IMR-90 (cell line): ENCODE data around the gene OST4. TPM values are rescaled to one million over a fixed set of nuclear protein-coding genes. Genes with fewer than 3 reads are reported as not detected.

Source experiments
- ATAC-seq: fragments of 200-7000 bp; cut with Tn5 transposase; 2 replicates; pipeline ENCODE4 v1.9.1; 2020; ENCODE audit warnings: low read depth, mild to moderate bottlenecking, moderate library complexity
- BruUV-seq: library from RNA; stranded (reverse); fragments of 400-500 nt; replicated peaks from 2 replicates; lab custom pipeline; 2021; lab: Mats Ljungman, UMichigan
- CTCF ChIA-PET: fragments of 300-600 bp; formaldehyde crosslinking; extraction: SDS; loops from one replicate; lab custom pipeline; 2021; ENCODE audit warnings: antibody characterized with exemption; lab: Yijun Ruan, JAX
- POLR2A ChIA-PET: fragments of 300-600 bp; sonication (Branson Sonifier 250); formaldehyde crosslinking; loops from one replicate; lab custom pipeline; 2022; ENCODE audit warnings: antibody characterized with exemption; ENCODE audit not compliant: unreplicated experiment; lab: Charles Lee
- DNase-seq: peaks from one replicate; pipeline ENCODE4 v3.0.0; 2013
- H2AFZ ChIP-seq: replicated peaks from 2 replicates; pipeline ENCODE3; 2013; ENCODE audit warnings: low read length, mild to moderate bottlenecking; ENCODE audit not compliant: poor library complexity
- H2AK5ac ChIP-seq: 2 replicates; pipeline ENCODE4 v1.6.1; 2013; ENCODE audit warnings: low read depth, low read length, inconsistent platforms
- H2AK9ac ChIP-seq: replicated peaks from 2 replicates; pipeline ENCODE3; 2013; ENCODE audit warnings: mild to moderate bottlenecking, low read depth, low read length, moderate library complexity; ENCODE audit not compliant: poor library complexity
- H2BK120ac ChIP-seq: 2 replicates; pipeline ENCODE4 v1.6.1; 2013; ENCODE audit warnings: low read depth, low read length, inconsistent platforms
- H2BK15ac ChIP-seq: 3 replicates; pipeline ENCODE4 v1.6.1; 2013; ENCODE audit warnings: low read depth, low read length, inconsistent platforms
- H2BK20ac ChIP-seq: 2 replicates; pipeline ENCODE4 v1.6.1; 2013; ENCODE audit warnings: low read depth, mild to moderate bottlenecking, inconsistent platforms, low read length, moderate library complexity
- H2BK5ac ChIP-seq: 2 replicates; pipeline ENCODE4 v1.6.1; 2013; ENCODE audit warnings: mild to moderate bottlenecking, low read depth, low read length, inconsistent platforms; ENCODE audit not compliant: poor library complexity, severe bottlenecking
- H3K14ac ChIP-seq: replicated peaks from 2 replicates; pipeline ENCODE4 v1.6.1; 2013; ENCODE audit warnings: low read depth, low read length, inconsistent platforms
- H3K18ac ChIP-seq: 2 replicates; pipeline ENCODE4 v1.6.1; 2013; ENCODE audit warnings: low read depth, low read length, control low read depth
- H3K23ac ChIP-seq: 2 replicates; pipeline ENCODE4 v1.6.1; 2013; ENCODE audit warnings: low read depth, low read length, inconsistent platforms
- H3K27ac ChIP-seq: 2 replicates; pipeline ENCODE4 v1.5.1; 2013; ENCODE audit warnings: mild to moderate bottlenecking, control low read depth, low read length; ENCODE audit not compliant: insufficient read depth
- H3K27me3 ChIP-seq: 2 replicates; pipeline ENCODE4 v1.6.1; 2013; ENCODE audit warnings: low read length; ENCODE audit not compliant: control insufficient read depth, insufficient read depth
- H3K36me3 ChIP-seq: 2 replicates; pipeline ENCODE4 v1.6.1; 2013; ENCODE audit warnings: low read length, mixed read lengths; ENCODE audit not compliant: control insufficient read depth, insufficient read depth
- H3K4ac ChIP-seq: 2 replicates; pipeline ENCODE4 v1.6.1; 2013; ENCODE audit warnings: low read depth, low read length, inconsistent platforms
- H3K4me1 ChIP-seq: 2 replicates; pipeline ENCODE4 v1.6.1; 2013; ENCODE audit warnings: low read length, mixed read lengths; ENCODE audit not compliant: control insufficient read depth, insufficient read depth
- H3K4me2 ChIP-seq: 2 replicates; pipeline ENCODE4 v1.6.1; 2013; ENCODE audit warnings: low read depth, mild to moderate bottlenecking, control low read depth, low read length, moderate library complexity
- H3K4me3 ChIP-seq: 2 replicates; pipeline ENCODE4 v1.5.1; 2013; ENCODE audit warnings: low read depth, mild to moderate bottlenecking, control low read depth, low read length, moderate library complexity; ENCODE audit not compliant: insufficient read depth
- H3K56ac ChIP-seq: 2 replicates; pipeline ENCODE4 v1.6.1; 2013; ENCODE audit warnings: low read length, inconsistent platforms; ENCODE audit not compliant: insufficient read depth; ENCODE audit errors: extremely low read depth
- H3K79me1 ChIP-seq, 2 experiments: 2 replicates each; pipeline ENCODE4 v1.6.1; 2013; ENCODE audit warnings: low read length in 2 of 2, inconsistent platforms in 1 of 2, low read depth in 1 of 2
- H3K9ac ChIP-seq: 2 replicates; pipeline ENCODE4 v1.6.1; 2013; ENCODE audit warnings: low read depth, low read length, control low read depth
- H3K9me1 ChIP-seq: 2 replicates; pipeline ENCODE4 v1.6.1; 2013; ENCODE audit warnings: low read length, inconsistent platforms; ENCODE audit not compliant: insufficient read depth
- H3K9me3 ChIP-seq: 2 replicates; pipeline ENCODE4 v1.6.1; 2013; ENCODE audit warnings: low read length; ENCODE audit not compliant: control insufficient read depth, insufficient read depth
- H4K20me1 ChIP-seq: 2 replicates; pipeline ENCODE4 v1.6.1; 2013; ENCODE audit warnings: low read length, inconsistent platforms; ENCODE audit not compliant: insufficient read depth
- H4K5ac ChIP-seq: 2 replicates; pipeline ENCODE4 v1.6.1; 2013; ENCODE audit warnings: mild to moderate bottlenecking, low read depth, low read length, control low read depth
- H4K8ac ChIP-seq, 2 experiments: 2 replicates each; pipeline ENCODE4 v1.6.1; 2013; ENCODE audit warnings: low read depth in 2 of 2, low read length in 2 of 2, control low read depth in 1 of 2, inconsistent platforms in 1 of 2
- H4K91ac ChIP-seq: 2 replicates; pipeline ENCODE4 v1.6.1; 2013; ENCODE audit warnings: low read depth, low read length, inconsistent platforms; ENCODE audit not compliant: insufficient read depth
- BHLHE40 ChIP-seq: fragments of 150-350 bp; IDR thresholded peaks from 2 replicates; pipeline ENCODE4 v1.6.1; 2016; ENCODE audit warnings: mild to moderate bottlenecking, low read depth, low read length
- CEBPB ChIP-seq: IDR thresholded peaks from 2 replicates; pipeline ENCODE4 v1.6.1; 2012; ENCODE audit warnings: low read depth, low read length, improper control_type of control experiment
- CHD1 ChIP-seq: IDR thresholded peaks from 2 replicates; pipeline ENCODE4 v1.6.1; 2012; ENCODE audit warnings: low read depth, low read length, improper control_type of control experiment
- CTCF ChIP-seq: conservative IDR thresholded peaks from 2 replicates; pipeline ENCODE4 v1.5.1; 2012; ENCODE audit warnings: mild to moderate bottlenecking, low read depth, low read length, improper control_type of control experiment
- FOS ChIP-seq: fragments of 150-350 bp; IDR thresholded peaks from 2 replicates; pipeline ENCODE4 v1.6.1; 2016; ENCODE audit warnings: low read depth, low read length
- MAFK ChIP-seq: IDR thresholded peaks from 2 replicates; pipeline ENCODE4 v1.6.1; 2012; ENCODE audit warnings: low read depth, low read length, improper control_type of control experiment
- MAZ ChIP-seq: IDR thresholded peaks from 2 replicates; pipeline ENCODE4 v1.6.1; 2012; ENCODE audit warnings: low read depth, mild to moderate bottlenecking, low read length, improper control_type of control experiment, moderate library complexity, borderline replicate concordance
- MXI1 ChIP-seq: IDR thresholded peaks from 2 replicates; pipeline ENCODE4 v1.6.1; 2012; ENCODE audit warnings: low read depth, mild to moderate bottlenecking, low read length, moderate library complexity, borderline replicate concordance
- NFE2L2 ChIP-seq: fragments of 150-350 bp; IDR thresholded peaks from 2 replicates; pipeline ENCODE4 v1.6.1; 2016; ENCODE audit warnings: low read depth, mild to moderate bottlenecking, low read length
- POLR2A ChIP-seq: IDR thresholded peaks from 2 replicates; pipeline ENCODE4 v1.6.1; 2012; ENCODE audit warnings: mild to moderate bottlenecking, low read depth, low read length
- RAD21 ChIP-seq: IDR thresholded peaks from 2 replicates; pipeline ENCODE4 v1.6.1; 2012; ENCODE audit warnings: low read length, improper control_type of control experiment
- RCOR1 ChIP-seq: IDR thresholded peaks from 2 replicates; pipeline ENCODE4 v1.6.1; 2012; ENCODE audit warnings: mild to moderate bottlenecking, low read length, improper control_type of control experiment; ENCODE audit not compliant: insufficient replicate concordance
- RFX5 ChIP-seq: IDR thresholded peaks from 2 replicates; pipeline ENCODE4 v1.8.0; 2012; ENCODE audit warnings: low read depth, mild to moderate bottlenecking, low read length, moderate library complexity
- SMC3 ChIP-seq: fragments of 150-350 bp; IDR thresholded peaks from 2 replicates; pipeline ENCODE4 v1.6.1; 2016; ENCODE audit warnings: low read depth, mild to moderate bottlenecking, antibody characterized with exemption, low read length, moderate library complexity
- WGBS, 2 experiments: methylation state at CpG; one replicate each; pipeline versions ENCODE4 v1.1.5 to v1.1.7; 2013; ENCODE audit warnings: missing lambda C conversion rate in 2 of 2; ENCODE audit not compliant: insufficient read length in 1 of 2; ENCODE audit errors: extremely low coverage in 2 of 2; 5-methylcytosine and 5-hydroxymethylcytosine counted together
- dilution Hi-C: fragments of 300-500 bp; cut with HindIII; formaldehyde crosslinking; loops from one replicate; pipeline ENCODE4 v1.14.3; 2018; ENCODE audit warnings: low sequenced_read_pairs; ENCODE audit not compliant: unreplicated experiment
- in situ Hi-C: fragments of 300-500 bp; cut with MboI; formaldehyde crosslinking; loops from 3 replicates; pipeline ENCODE4 v1.14.3; 2019; ENCODE audit warnings: low sequenced_read_pairs, inconsistent platforms, mixed read lengths
- intact Hi-C: fragments of 100-400 bp; cut with micrococcal nuclease; formaldehyde crosslinking; loops from 2 replicates; pipeline ENCODE4 v1.10.0; 2022
- polyA plus RNA-seq, 3 experiments: library from polyadenylated mRNA; depleted of rRNA; stranded (reverse); fragments of >200 nt; gene quantifications; 2 replicates each; pipeline ENCODE4 v1.2.3, GENCODE V29; 2012; ENCODE audit warnings: low replicate concordance in 1 of 3
- total RNA-seq: library from RNA; depleted of rRNA; stranded (reverse); fragments of >200 nt; gene quantifications from 2 replicates; pipeline ENCODE4 v1.2.3, GENCODE V29; 2012
- TF ChIP-seq, protein P1 (sequence below): fragments of 150-350 bp; IDR thresholded peaks from 2 replicates; pipeline ENCODE4 v1.6.1; 2016; ENCODE audit warnings: low read depth, mild to moderate bottlenecking, low read length, moderate library complexity, borderline replicate concordance
- TF ChIP-seq, protein P2 (sequence below): fragments of 150-350 bp; IDR thresholded peaks from 2 replicates; pipeline ENCODE4 v1.6.1; 2017; ENCODE audit warnings: mild to moderate bottlenecking, antibody characterized with exemption, low read length, low read depth

The OST4 gene
- total and polyA plus RNA-seq, 2 of the 4 experiments (the other 2 are of a cell fraction), result 386 to 806 TPM

DNA sequence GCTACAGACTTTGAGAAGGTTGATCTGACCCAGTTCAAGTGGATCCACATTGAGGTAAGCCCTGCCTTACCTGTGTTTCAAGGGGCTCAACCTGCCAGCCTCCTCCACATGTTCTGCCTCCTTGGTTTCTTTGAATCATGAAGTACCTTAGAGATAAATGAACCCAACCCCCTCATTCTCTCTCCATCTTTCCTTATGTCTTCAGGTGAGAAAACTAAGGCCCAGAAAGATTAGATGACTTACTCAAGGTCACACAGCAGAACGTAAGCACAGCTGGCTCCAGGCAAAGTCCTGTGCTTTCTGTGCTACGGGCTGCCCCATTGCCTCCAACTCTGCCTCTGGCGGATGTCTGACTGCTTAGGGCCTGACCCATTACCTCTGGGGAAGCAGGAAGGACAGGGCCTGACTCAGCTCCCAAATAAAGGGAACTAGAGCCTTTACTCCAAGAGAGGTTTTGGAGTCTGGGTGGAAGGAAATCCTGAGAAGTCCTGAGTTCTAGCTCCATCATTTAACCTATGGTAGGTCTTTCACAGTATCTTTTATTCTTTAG, 25.4 kb upstream of the OST4 start:
- Histone ChIP-seq H3K4me2 (no peak overlapping the region), H3K27me3 (peaks cover 6% of the 10 kb centered on the region), H3K4me3 (no peak overlapping the region), H3K18ac (no peak overlapping the region), H3K9me1 (peaks cover 7% of the 10 kb centered on the region; the same call in 1 of the 2 replicates), H2AK9ac (peak overlapping the region; percentile 63), H3K9me3 (no peaks in the 10 kb centered on the region), H4K20me1 (no peaks in the 10 kb centered on the region; the same call in 1 of the 2 replicates), H4K91ac (no peak overlapping the region), H2AFZ (peak overlapping the region; percentile 98), H3K4ac (no peak overlapping the region), H3K9ac (no peak overlapping the region), H3K23ac (no peak overlapping the region), H2BK5ac (no peak overlapping the region), H4K5ac (no peak overlapping the region), H3K79me1 (no peaks in the 10 kb centered on the region), H2BK120ac (no peak overlapping the region), H2AK5ac (peak overlapping the region; percentile 20; the same call in 1 of the 2 replicates), H3K14ac (no peak overlapping the region), H3K27ac (no peak overlapping the region), H4K8ac (no peak overlapping the region), H3K36me3 (no peaks in the 10 kb centered on the region), H2BK20ac (no peak overlapping the region), H3K4me1 (0 out of 2 replicates have a peak, but pooled peaks cover 3% of the 10 kb centered on the region), H3K56ac (no peak overlapping the region), H2BK15ac (no peak overlapping the region)
- in situ Hi-C loops, result loop anchor here (5.0 kb wide), 1 partner anchor 185 kb away; the partner anchor contains the start of gene TRIM54
- POLR2A ChIA-PET, result no interaction called here
- TF ChIP-seq CTCF (no peak), MXI1 (no peak), NFE2L2 (no peak), RCOR1 (no peak), RFX5 (no peak), FOS (no peak), CEBPB (no peak), BHLHE40 (no peak), POLR2A (no peak), MAZ (no peak), CHD1 (no peak), SMC3 (no peak), RAD21 (no peak), MAFK (no peak)
- TF ChIP-seq, protein P1, sequence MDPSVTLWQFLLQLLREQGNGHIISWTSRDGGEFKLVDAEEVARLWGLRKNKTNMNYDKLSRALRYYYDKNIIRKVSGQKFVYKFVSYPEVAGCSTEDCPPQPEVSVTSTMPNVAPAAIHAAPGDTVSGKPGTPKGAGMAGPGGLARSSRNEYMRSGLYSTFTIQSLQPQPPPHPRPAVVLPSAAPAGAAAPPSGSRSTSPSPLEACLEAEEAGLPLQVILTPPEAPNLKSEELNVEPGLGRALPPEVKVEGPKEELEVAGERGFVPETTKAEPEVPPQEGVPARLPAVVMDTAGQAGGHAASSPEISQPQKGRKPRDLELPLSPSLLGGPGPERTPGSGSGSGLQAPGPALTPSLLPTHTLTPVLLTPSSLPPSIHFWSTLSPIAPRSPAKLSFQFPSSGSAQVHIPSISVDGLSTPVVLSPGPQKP, result no peak
- TF ChIP-seq, protein P2, sequence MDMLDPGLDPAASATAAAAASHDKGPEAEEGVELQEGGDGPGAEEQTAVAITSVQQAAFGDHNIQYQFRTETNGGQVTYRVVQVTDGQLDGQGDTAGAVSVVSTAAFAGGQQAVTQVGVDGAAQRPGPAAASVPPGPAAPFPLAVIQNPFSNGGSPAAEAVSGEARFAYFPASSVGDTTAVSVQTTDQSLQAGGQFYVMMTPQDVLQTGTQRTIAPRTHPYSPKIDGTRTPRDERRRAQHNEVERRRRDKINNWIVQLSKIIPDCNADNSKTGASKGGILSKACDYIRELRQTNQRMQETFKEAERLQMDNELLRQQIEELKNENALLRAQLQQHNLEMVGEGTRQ, result no peak
- CTCF ChIA-PET, result interaction anchor here (2.2 kb wide), 1 partner anchor 95 kb away, joined by 7 read pairs; no protein-coding TSS in a partner anchor
- no CpG with 5 or more reads among the region's 3 CpGs for WGBS, 2 experiments
- intact Hi-C loops, result no loop called here
- dilution Hi-C loops, result no loop called here
- ATAC-seq (no peak), DNase-seq (no peak)
- no TSS peak for BruUV-seq
